GF-D8 (cell line): ENCODE results near the gene SALL2.
"Not testable (repeated sequence)": the region's sequence is repeated elsewhere in the genome, so short reads cannot be mapped to it uniquely, and the experiment has no call there.

Experiments used
- DNase-seq: peaks from one replicate; lab custom pipeline; 2025; lab: John Stamatoyannopoulos, UW

Gene SALL2

GRCh38 chr14:21525962-21526671 lies at the start of gene SALL2:
SALL2 (minus strand) TSS chr14:21526346; CDS start chr14:21526127, 219 bp downstream.
- DNase-seq: no peak

- no peak for DNase-seq
These were observed 49.5 kb upstream of the SALL2 start for GRCh38 chr14:21575661-21576060.

GRCh38 chr14:21572604-21573003 lies 46.5 kb upstream of the SALL2 start:
- DNase-seq: no peak

GRCh38 chr14:21558703-21559170 lies 32.6 kb upstream of the SALL2 start:
- DNase-seq: no peak

GRCh38 chr14:21557084-21557901 lies 31.1 kb upstream of the SALL2 start:
- peak; percentile 34 for DNase-seq

GRCh38 chr14:21556378-21557083 lies 30.4 kb upstream of the SALL2 start:
- no peak for DNase-seq

- no peak for DNase-seq
These were observed 27.1 kb upstream of the SALL2 start for GRCh38 chr14:21553266-21553665.

- not testable (repeated sequence) for DNase-seq
These were observed 18.4 kb upstream of the SALL2 start for GRCh38 chr14:21544588-21544987.

GRCh38 chr14:21543963-21544362 lies 17.8 kb upstream of the SALL2 start:
- no peak for DNase-seq

GRCh38 chr14:21543521-21543960 lies 17.4 kb upstream of the SALL2 start:
- no peak for DNase-seq

- no peak for DNase-seq
These were observed 15.4 kb upstream of the SALL2 start for GRCh38 chr14:21541413-21542074.

GRCh38 chr14:21539189-21539940 lies 13.2 kb upstream of the SALL2 start:
- no peak for DNase-seq

- no peak for DNase-seq
These were observed 10.9 kb upstream of the SALL2 start for GRCh38 chr14:21537090-21537424.

GRCh38 chr14:21536418-21537089 lies 10.4 kb upstream of the SALL2 start:
- DNase-seq: no peak

- no peak for DNase-seq
These were observed 9.6 kb upstream of the SALL2 start for GRCh38 chr14:21535545-21536417.

- DNase-seq: no peak
These were observed 8.4 kb upstream of the SALL2 start for GRCh38 chr14:21534576-21534975.

- no peak for DNase-seq
These were observed 7.1 kb upstream of the SALL2 start for GRCh38 chr14:21533294-21533693.

- no peak for DNase-seq
These were observed 3.4 kb upstream of the SALL2 start for GRCh38 chr14:21529515-21529914.
